Left lung (tissue), 10 donors: ENCODE measurements around the gene DDX51. TPM values are rescaled to one million over a fixed set of nuclear protein-coding genes. Genes with fewer than 3 reads are reported as not detected.

Experiments
- ATAC-seq: fragments of 200-7000 bp; cut with Tn5 transposase; one replicate; pipeline ENCODE4 v1.9.1; 2020; ENCODE audit warnings: moderate library complexity
- DNase-seq, 4 donors: peaks; one replicate each; pipeline ENCODE4 v3.0.0-alpha.2; 2013 to 2020
- H3K27ac ChIP-seq, 2 donors: fragments of 200-600 bp; sonication (generic) in 1 of 2; one replicate each; pipeline versions ENCODE4 v1.5.0 to v1.8.0; 2020 to 2021
- H3K27me3 ChIP-seq, 2 donors: fragments of 200-600 bp; sonication (generic) in 1 of 2; one replicate each; pipeline versions ENCODE4 v1.5.0 to v1.8.0; 2020 to 2021
- H3K36me3 ChIP-seq, 2 donors: fragments of 200-600 bp; sonication (generic) in 1 of 2; one replicate each; pipeline versions ENCODE4 v1.5.0 to v1.8.0; 2020 to 2021
- H3K4me1 ChIP-seq, 2 donors: fragments of 200-600 bp; one replicate each; pipeline ENCODE4 v1.8.0; 2021
- H3K4me3 ChIP-seq, 2 donors: fragments of 200-600 bp; sonication (generic) in 1 of 2; one replicate each; pipeline versions ENCODE4 v1.5.0 to v1.8.0; 2020 to 2021; ENCODE audit warnings: mild to moderate bottlenecking in 1 of 2
- H3K9me3 ChIP-seq, 2 donors: fragments of 200-600 bp; sonication (generic) in 1 of 2; one replicate each; pipeline versions ENCODE4 v1.5.0 to v1.8.0; 2020 to 2021
- intact Hi-C, 2 donors: fragments of 100-400 bp; cut with DNase I; formaldehyde crosslinking; loops; one replicate each; pipeline versions ENCODE4 v1.11.2 to v1.14.2; 2022
- polyA plus RNA-seq, 6 donors: library from polyadenylated mRNA; unstranded; fragments of 120-200 nt; gene quantifications; one replicate each; pipeline ENCODE4 v1.2.1, GENCODE V29; 2013; ENCODE audit not compliant: insufficient read length in 6 of 6
- total RNA-seq, 2 donors: library from RNA; stranded (reverse); fragmentation: NEBNext Ultra II Directional; extraction: Animal tissue kit (Norgen Biotek cat#: 25700); gene quantifications; one replicate each; pipeline ENCODE4 v1.2.1, GENCODE V29; 2021
- TF ChIP-seq, protein P1 (sequence below), 2 donors: fragments of 200-600 bp; sonication (generic) in 1 of 2; IDR thresholded peaks; one replicate each; pipeline versions ENCODE4 v1.5.0 to v1.8.0; 2021; ENCODE audit warnings: antibody characterized with exemption in 2 of 2
- donor health status: DM: no; HTN: yes; CAD: no.
- donor health status: DM: no; HTN: no; CAD: no.

Gene DDX51
- total and polyA plus RNA-seq, 8 donors = 11.7 to 27.6 (median 18.6) TPM

DNA sequence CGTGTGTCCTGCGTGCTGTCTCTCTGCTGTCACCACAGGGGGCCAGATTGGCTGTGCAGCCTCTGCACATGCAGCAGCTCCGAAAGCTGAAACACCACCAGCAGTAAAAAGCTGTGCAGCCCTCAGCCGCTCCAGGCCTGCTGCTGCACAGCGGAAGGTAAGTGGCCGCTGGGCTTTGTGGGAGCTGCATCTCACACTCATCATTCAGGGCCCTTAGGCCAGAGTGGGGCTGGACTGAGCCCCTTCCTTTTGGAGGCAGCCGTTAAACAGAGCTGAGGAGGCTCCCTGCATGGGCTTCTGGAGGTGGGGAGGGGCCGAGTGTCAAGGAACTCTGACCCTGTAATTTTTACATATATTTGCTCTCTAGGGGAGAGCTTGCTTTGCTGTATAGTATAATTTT lies 17.1 kb downstream of the DDX51 start:
- Histone ChIP-seq H3K4me1 (no peaks in the 10 kb centered on the region), H3K27me3 (no peaks in the 10 kb centered on the region), H3K9me3 (peaks cover 0 to 7% of the 10 kb centered on the region in 2 donors), H3K27ac (no peak overlapping the region), H3K36me3 (peaks cover 3 to 71% of the 10 kb centered on the region in 2 donors), H3K4me3 (no peak overlapping the region)
- ATAC-seq (no peak), DNase-seq (no peak)
- TF ChIP-seq, protein P1, sequence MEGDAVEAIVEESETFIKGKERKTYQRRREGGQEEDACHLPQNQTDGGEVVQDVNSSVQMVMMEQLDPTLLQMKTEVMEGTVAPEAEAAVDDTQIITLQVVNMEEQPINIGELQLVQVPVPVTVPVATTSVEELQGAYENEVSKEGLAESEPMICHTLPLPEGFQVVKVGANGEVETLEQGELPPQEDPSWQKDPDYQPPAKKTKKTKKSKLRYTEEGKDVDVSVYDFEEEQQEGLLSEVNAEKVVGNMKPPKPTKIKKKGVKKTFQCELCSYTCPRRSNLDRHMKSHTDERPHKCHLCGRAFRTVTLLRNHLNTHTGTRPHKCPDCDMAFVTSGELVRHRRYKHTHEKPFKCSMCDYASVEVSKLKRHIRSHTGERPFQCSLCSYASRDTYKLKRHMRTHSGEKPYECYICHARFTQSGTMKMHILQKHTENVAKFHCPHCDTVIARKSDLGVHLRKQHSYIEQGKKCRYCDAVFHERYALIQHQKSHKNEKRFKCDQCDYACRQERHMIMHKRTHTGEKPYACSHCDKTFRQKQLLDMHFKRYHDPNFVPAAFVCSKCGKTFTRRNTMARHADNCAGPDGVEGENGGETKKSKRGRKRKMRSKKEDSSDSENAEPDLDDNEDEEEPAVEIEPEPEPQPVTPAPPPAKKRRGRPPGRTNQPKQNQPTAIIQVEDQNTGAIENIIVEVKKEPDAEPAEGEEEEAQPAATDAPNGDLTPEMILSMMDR (IDR thresholded peaks at IDR 0.05) = no peak
- intact Hi-C loops = no loop called here

DNA sequence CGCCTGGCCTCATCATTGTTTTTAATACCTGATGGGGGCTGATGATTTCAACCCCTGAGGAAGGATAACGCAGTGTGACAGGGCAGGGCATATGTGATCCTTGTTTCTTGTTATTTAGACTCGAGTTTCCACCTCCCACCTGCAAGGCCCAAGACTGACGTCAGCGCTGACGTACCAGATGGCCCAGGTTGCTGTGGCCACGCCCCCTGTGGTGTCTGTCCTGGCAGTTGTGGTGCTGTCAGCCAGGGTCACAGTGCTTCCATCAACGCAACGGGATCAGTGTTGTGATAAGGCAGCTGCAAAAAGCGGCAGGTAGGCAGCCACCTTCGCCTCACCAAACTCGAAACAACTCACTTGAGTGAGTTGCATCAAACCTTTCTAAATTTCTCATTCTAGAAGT lies 18.4 kb downstream of the DDX51 start:
- TF ChIP-seq, protein P1 (IDR thresholded peaks at IDR 0.05) = no peak
- H3K4me3 ChIP-seq = no peak overlapping the region
- no peaks in the 10 kb centered on the region for H3K4me1 ChIP-seq
- ATAC-seq (no peak), DNase-seq (no peak)
- H3K36me3 ChIP-seq = peaks cover 3 to 83% of the 10 kb centered on the region in 2 donors
- intact Hi-C loops = no loop called here
- peaks cover 0 to 7% of the 10 kb centered on the region in 2 donors for H3K9me3 ChIP-seq
- no peaks in the 10 kb centered on the region for H3K27me3 ChIP-seq
- no peak overlapping the region for H3K27ac ChIP-seq

DNA sequence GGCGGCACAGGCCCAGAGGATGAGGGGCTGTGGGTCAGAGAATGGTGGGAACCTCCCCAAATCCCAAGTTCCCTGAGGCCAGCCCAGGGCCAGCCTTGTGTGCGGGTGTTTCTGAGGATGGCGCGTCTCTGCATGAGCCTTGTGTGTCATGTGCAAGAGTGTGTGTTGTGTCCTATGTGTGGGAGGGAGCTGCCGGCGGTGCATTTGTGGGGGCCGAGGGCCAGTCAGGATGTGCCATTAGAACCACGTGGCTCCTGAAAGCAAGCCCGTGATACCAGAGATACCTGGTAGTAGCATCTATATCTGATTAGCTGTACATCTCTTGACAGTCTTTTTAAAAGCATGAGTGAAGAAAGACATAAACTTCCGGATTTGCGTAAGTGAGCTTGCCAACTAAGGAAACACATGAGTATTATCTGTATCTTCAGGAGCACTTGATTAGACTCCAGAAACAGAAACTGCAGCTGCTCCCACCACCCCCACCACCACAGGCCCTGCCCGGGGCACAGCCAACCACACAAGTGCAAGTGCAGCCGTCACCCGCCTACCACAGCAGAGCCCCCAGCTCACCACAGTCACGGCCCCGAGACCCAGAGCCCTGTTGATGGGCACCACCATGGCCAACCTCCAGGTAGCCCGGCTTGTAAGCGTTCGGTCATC lies 19.2 kb downstream of the DDX51 start:
- Histone ChIP-seq H3K36me3 (peaks cover 3 to 91% of the 10 kb centered on the region in 2 donors), H3K9me3 (peaks cover 0 to 7% of the 10 kb centered on the region in 2 donors), H3K4me3 (no peak overlapping the region), H3K4me1 (no peaks in the 10 kb centered on the region), H3K27ac (no peak overlapping the region), H3K27me3 (no peaks in the 10 kb centered on the region)
- TF ChIP-seq, protein P1 (IDR thresholded peaks at IDR 0.05) = no peak
- no peak for DNase-seq
- no peak for ATAC-seq
- intact Hi-C loops = no loop called here

DNA sequence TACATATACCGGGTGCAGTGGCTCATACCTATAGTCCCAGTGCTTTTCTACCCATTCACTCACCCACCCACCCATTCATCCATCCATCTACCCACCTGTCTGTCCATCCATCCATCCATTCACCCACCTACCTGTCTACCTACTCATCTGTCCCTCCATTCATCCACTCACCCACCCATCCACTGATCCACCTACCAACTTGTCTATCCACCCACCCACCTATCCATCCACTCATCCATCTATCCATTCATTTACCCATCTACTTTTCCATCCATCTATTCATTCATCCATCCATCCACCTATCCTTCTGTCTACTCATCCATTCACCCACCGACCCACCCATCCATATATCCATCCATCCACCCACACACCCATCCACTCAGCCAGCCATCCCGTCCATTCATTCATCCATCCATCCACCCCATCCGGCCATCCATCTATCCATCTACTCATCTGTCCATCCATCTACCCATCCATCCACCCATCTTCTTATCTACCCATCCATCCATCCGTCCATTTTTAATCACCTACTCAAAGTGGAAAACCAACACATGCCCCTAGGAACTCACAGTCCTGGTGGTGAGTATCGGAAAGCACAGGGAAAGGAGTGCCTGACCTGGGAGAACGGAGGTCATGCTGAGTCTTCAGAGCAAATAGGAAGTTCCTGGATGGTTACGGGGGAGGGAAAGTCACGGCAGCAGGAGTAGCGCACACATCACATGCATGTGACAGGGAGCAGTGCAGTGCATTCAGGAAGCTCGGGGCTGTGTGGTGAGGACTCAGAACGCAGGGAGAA lies 20.0 kb downstream of the DDX51 start:
- intact Hi-C loops = no loop called here
- DNase-seq (no peak), ATAC-seq (no peak)
- Histone ChIP-seq H3K4me1 (no peaks in the 10 kb centered on the region), H3K27ac (no peak overlapping the region), H3K9me3 (peaks cover 0 to 7% of the 10 kb centered on the region in 2 donors), H3K27me3 (no peaks in the 10 kb centered on the region), H3K4me3 (no peak overlapping the region), H3K36me3 (peaks cover 3 to 92% of the 10 kb centered on the region in 2 donors)
- TF ChIP-seq, protein P1 (IDR thresholded peaks at IDR 0.05) = no peak

DNA sequence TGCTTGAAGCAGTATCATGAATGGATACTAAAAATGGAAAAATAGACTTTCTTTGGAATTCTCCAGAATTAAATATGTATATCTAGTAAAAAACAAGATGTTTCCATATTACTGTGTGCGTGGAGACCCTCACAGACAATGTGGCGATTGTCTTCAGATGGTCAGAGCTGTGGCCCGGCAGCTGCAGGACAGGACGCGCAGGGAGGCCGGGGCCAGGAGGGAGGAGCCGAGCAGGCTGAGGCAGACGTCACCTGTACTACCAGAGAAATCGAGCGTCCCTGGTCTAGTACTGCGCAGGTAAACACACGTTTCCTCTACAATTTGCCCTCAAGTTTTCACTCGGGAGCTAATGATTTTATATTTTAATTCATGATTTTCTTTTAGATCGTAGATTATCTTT lies 22.8 kb downstream of the DDX51 start:
- H3K27ac ChIP-seq = no peak overlapping the region
- DNase-seq (peak in 1 of 4 donors; percentile 5), ATAC-seq (no peak)
- no peaks in the 10 kb centered on the region for H3K4me1 ChIP-seq
- H3K4me3 ChIP-seq = no peak overlapping the region
- peaks cover 3 to 91% of the 10 kb centered on the region in 2 donors for H3K36me3 ChIP-seq
- intact Hi-C loops = no loop called here
- TF ChIP-seq, protein P1 (IDR thresholded peaks at IDR 0.05) = no peak
- no peaks in the 10 kb centered on the region for H3K9me3 ChIP-seq
- no peaks in the 10 kb centered on the region for H3K27me3 ChIP-seq
